ENCODE measurements around the gene SNX20. TPM values are rescaled to one million over a fixed set of nuclear protein-coding genes. Genes with fewer than 3 reads are reported as not detected.

The SNX20 gene
- total RNA-seq, 1 donor from 2014 or later, result not detected

GRCh38 chr16:50671644-50672260 lies 9.4 kb downstream of the SNX20 start:
- Mint-ChIP-seq H3K9me3 (peaks cover 16% of the 10 kb centered on the region), H3K4me3 (no peak overlapping the region), H3K36me3 (peaks cover 11% of the 10 kb centered on the region), H3K27ac (no peak overlapping the region), H3K4me1 (peaks cover 14% of the 10 kb centered on the region), H3K27me3 (ENCODE audit: low read depth) (no peaks in the 10 kb centered on the region)
- TF ChIP-seq CTCF (IDR thresholded peaks at IDR 0.05; ENCODE audit: unreplicated experiment), result peak; percentile 45
- DNase-seq (ENCODE audit: low spot score in 2 of 2, unreplicated experiment in 2 of 2), result no peak

- Mint-ChIP-seq H3K4me3 (no peak overlapping the region), H3K27me3 (ENCODE audit: low read depth) (no peaks in the 10 kb centered on the region), H3K36me3 (peaks cover 11% of the 10 kb centered on the region), H3K27ac (no peak overlapping the region), H3K9me3 (peaks cover 16% of the 10 kb centered on the region), H3K4me1 (peaks cover 14% of the 10 kb centered on the region)
- no peak for TF ChIP-seq CTCF (IDR thresholded peaks at IDR 0.05; ENCODE audit: unreplicated experiment)
- DNase-seq (ENCODE audit: low spot score in 2 of 2, unreplicated experiment in 2 of 2), result no peak
Measured at GRCh38 chr16:50670476-50670875, 10.6 kb downstream of the SNX20 start.

- no peak overlapping the region for H3K4me3 Mint-ChIP-seq
- DNase-seq (ENCODE audit: low spot score in 2 of 2, unreplicated experiment in 2 of 2), result no peak
- peaks cover 11% of the 10 kb centered on the region for H3K36me3 Mint-ChIP-seq
- H3K27me3 Mint-ChIP-seq (ENCODE audit: low read depth), result no peaks in the 10 kb centered on the region
- H3K9me3 Mint-ChIP-seq, result peaks cover 16% of the 10 kb centered on the region
- H3K4me1 Mint-ChIP-seq, result peaks cover 16% of the 10 kb centered on the region
- no peak overlapping the region for H3K27ac Mint-ChIP-seq
- no peak for TF ChIP-seq CTCF (IDR thresholded peaks at IDR 0.05; ENCODE audit: unreplicated experiment)
Measured at GRCh38 chr16:50669741-50670140, 11.4 kb downstream of the SNX20 start.

- Mint-ChIP-seq H3K4me3 (no peak overlapping the region), H3K9me3 (peaks cover 16% of the 10 kb centered on the region), H3K4me1 (peaks cover 16% of the 10 kb centered on the region), H3K36me3 (peaks cover 8% of the 10 kb centered on the region), H3K27ac (peak overlapping the region; percentile 83), H3K27me3 (ENCODE audit: low read depth) (no peaks in the 10 kb centered on the region)
- no peak for TF ChIP-seq CTCF (IDR thresholded peaks at IDR 0.05; ENCODE audit: unreplicated experiment)
- DNase-seq (ENCODE audit: low spot score in 2 of 2, unreplicated experiment in 2 of 2), result no peak
Measured at GRCh38 chr16:50668368-50669008, 12.6 kb downstream of the SNX20 start.

GRCh38 chr16:50667497-50668367 lies 13.4 kb downstream of the SNX20 start:
- TF ChIP-seq CTCF (IDR thresholded peaks at IDR 0.05; ENCODE audit: unreplicated experiment), result no peak
- Mint-ChIP-seq H3K36me3 (peaks cover 8% of the 10 kb centered on the region), H3K9me3 (peaks cover 15% of the 10 kb centered on the region), H3K4me3 (no peak overlapping the region), H3K27ac (peak overlapping the region; percentile 83), H3K4me1 (peaks cover 16% of the 10 kb centered on the region), H3K27me3 (ENCODE audit: low read depth) (no peaks in the 10 kb centered on the region)
- DNase-seq (ENCODE audit: low spot score in 2 of 2, unreplicated experiment in 2 of 2), result no peak
